AG10803 (cell line): ENCODE measurements around the gene SREBF1.

Experiments used
- DNase-seq: peaks from one replicate; pipeline ENCODE4 v3.0.0; 2010; ENCODE audit warnings: low read depth
- H3K4me3 ChIP-seq: 2 replicates; pipeline ENCODE4 v1.5.1; 2011; ENCODE audit warnings: mild to moderate bottlenecking, low read length, control low read depth
- TF ChIP-seq, protein P1 (sequence below): conservative IDR thresholded peaks from 2 replicates; pipeline ENCODE4 v1.5.1; 2011; ENCODE audit warnings: mild to moderate bottlenecking, low read length, control low read depth, inconsistent platforms

Gene SREBF1

DNA sequence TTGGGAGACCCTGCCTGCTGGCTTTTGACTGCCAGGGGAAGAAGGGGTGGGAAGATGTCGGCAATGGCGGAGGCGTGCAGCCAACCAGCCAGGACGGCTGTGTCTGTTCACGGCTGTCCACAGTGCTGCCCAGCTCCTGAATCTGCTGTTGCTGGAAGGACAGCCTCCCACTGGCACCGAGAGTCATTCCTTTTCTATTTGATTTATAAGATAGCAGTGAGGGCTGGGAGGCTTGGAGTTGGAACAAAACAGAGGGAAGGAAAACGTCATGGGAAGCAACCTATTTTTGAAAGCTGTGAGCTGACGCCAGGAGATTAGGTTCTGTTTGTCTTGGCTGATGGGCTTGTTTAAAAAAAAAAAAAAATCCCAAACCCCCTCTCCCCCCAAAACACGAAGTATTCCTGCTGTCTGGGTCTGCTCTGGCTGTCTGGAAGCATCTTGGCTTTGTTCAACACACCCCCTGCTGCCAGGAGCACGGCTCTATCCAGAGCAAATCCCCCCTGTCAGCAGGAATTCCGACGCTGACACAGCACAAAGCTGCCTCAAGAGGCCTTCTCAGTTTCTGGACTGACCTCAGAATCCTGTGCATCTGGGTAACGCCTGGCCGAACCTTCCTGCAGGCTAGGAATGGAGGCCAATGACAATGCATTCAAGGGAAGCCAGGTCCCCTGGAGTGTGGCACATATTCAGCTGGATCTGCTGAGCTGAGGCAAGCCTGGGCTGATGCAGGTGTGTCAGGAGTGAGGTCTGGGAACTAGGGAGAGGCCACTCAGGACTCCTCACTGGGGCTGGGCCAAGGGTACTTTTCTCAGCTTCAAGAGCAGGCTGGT, 41.0 kb upstream of the SREBF1 start:
- TF ChIP-seq, protein P1, sequence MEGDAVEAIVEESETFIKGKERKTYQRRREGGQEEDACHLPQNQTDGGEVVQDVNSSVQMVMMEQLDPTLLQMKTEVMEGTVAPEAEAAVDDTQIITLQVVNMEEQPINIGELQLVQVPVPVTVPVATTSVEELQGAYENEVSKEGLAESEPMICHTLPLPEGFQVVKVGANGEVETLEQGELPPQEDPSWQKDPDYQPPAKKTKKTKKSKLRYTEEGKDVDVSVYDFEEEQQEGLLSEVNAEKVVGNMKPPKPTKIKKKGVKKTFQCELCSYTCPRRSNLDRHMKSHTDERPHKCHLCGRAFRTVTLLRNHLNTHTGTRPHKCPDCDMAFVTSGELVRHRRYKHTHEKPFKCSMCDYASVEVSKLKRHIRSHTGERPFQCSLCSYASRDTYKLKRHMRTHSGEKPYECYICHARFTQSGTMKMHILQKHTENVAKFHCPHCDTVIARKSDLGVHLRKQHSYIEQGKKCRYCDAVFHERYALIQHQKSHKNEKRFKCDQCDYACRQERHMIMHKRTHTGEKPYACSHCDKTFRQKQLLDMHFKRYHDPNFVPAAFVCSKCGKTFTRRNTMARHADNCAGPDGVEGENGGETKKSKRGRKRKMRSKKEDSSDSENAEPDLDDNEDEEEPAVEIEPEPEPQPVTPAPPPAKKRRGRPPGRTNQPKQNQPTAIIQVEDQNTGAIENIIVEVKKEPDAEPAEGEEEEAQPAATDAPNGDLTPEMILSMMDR = no peak
- no peak overlapping the region for H3K4me3 ChIP-seq
- DNase-seq = peak; percentile 73

DNA sequence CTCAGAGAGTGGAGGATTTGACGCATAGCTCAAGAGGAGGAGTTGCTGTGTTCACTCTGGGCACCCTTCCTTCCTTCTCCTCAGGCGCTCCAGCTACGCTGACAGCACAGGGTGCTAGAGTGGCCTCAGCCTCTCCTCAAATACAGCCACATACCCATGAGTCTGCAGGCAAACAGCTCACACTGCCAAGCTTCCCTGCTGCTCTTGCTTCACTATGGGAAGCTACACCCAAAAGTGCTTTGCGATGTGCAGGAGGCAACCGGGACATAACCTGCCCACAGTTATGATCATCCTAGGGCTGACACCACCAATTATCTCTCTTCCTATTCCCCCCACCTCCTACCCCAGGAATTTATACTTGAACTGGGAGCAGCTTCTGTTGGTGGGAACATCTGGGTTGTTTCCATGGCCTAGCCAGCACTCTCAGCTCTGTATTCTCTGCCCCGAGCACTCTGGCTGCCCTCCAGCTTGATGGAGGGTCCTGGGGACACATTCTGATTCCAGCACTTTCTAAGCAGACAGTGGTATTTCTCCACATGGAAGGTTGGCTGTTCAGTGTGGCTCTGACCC, 40.3 kb upstream of the SREBF1 start:
- H3K4me3 ChIP-seq = no peak overlapping the region
- peak; percentile 52 for DNase-seq
- TF ChIP-seq, protein P1 = no peak

DNA sequence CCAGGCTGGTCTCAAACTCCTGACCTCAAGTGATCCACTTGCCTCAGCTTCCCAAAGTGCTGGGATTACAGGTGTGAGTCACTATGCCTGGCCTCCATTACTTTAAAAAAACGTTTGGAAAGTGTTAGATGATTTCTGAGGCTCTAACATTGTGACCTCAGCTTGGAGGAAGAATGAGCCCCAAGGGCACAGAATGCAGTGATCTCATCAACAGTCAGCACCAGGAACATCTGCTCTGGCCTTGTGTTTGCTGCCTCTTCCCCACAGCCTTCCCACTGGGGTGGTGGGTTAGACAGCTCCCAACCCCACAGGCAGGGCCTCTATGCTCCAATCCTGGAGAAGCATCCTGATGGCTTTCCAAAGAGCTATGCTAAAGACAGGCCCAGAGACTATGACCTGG, 37.7 kb upstream of the SREBF1 start:
- H3K4me3 ChIP-seq = no peak overlapping the region
- TF ChIP-seq, protein P1 = no peak
- DNase-seq = peak; percentile 64

DNA sequence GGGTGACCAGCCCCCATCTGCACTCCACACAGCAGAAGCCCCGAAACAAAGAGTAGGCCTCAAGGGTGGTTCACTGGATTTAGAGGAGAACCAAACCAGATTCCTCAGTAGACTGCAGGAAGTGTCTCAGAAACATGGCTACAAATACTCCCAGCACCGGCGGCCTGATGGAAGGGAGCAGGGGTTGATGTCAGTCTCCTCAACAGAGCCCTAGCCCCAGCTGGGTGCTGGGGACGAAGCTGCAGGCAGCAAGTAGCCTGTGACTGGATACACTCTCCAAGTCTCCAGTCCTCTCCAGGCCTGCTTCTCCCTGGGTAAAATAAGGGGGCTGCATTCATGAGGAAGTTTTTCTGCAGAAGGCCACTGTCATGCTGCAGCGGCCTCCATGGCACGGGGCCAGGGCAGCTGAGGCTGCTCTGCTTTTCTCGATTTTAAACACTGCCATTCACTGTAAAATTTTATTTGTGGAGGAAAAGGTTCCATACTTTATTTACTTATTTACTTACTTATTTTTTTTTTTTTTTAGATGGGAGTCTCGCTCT, 36.7 kb upstream of the SREBF1 start:
- no peak overlapping the region for H3K4me3 ChIP-seq
- no peak for DNase-seq
- TF ChIP-seq, protein P1 = no peak

DNA sequence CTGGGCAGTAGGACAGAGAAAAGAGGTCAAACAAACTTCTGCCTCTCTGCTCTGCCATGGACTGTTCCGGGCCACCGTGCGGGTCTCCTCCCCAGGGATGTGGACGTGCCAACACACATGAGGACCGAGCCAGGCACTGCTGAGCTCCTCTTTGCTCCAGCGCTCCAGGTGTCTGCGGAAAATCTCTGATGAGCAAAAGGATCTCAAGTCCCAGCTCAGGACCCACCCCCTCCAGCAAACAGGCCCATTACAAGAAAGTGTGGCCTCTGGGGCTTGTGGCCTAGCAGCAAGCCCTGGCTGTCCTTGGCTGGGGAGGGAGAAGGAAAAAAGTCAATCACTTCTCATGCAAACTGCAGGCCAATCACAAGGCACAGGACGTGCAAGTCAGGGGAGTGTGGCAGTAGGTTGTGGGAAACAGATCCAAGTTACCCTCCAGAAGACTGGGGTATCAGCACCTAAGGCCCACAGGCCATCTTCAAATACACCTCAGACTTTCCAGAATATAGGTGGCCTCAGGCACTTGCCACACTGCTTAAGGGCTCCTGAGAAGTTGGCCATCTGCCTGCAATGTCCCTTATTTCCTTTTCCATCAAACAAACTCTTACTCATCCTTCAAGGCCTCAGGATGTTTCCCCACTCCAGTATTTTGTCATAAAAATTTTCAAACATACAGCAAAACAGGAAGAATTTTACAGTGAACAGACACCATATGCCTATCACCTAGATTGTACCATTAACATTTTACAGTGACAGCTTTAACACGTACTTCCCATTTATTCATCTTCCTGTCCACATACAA, 36.0 kb upstream of the SREBF1 start:
- TF ChIP-seq, protein P1 = no peak
- H3K4me3 ChIP-seq = no peak overlapping the region
- DNase-seq = no peak

DNA sequence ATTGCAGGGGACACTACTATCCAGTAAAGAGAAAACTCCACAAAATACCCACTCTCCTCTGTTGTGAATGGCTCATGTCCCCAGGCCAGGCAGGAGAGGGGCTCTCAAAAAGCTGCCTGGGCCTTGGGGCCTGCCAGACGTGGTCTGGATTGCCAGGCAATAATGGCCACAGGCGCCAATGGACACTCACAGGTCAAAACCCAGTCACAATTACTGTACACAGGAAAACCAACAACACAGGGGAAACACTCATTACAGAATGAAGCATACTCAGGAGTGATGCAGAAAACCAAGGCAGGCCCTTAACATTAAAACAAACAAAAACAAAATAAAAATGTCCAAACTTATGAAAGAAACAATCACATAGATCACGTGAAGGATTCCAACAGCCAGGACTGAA, 35.1 kb upstream of the SREBF1 start:
- TF ChIP-seq, protein P1 = no peak
- H3K4me3 ChIP-seq = no peak overlapping the region
- no peak for DNase-seq
